ENCODE results near the gene GAGE13.
"Not testable (repeated sequence)": the region's sequence is repeated elsewhere in the genome, so short reads cannot be mapped to it uniquely, and the experiment has no call there.

Gene GAGE13

DNA sequence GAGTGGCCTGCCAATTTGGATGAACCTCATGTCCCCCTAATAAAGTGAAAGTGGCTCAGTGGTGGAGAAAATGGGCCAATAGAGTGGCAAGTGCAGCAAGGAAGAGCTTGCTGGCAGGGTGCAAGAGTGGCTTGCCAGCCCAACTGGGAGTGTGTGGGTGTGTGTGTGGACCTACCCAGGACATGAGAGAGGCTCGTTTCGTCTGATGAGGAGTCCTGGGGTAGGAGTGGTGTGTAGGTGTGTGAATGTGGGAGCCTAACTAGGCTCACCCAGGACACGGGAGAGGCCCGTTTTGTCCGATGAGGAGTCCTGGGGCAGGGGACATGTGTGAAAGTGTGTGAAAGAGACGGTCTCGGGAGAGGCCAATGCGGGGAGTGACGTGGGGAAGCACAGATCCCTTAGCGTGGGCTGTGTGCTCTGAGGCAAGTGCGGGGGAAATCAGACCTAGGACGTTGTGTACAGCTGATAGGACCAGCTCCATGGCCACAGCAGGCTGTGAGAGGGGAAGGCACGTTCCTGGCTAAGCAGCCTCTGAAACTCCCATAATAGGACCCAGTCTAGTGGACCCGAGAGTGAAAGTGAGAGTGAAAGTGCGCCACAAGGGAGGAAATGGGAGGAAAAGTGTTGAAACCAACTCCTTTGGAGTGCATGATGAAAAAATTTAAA, 22.6 kb upstream of the GAGE13 start:
- Histone ChIP-seq H3K9me3 (no peaks in the 10 kb centered on the region), H3K27me3 (no peaks in the 10 kb centered on the region), H3K4me1 (ENCODE audit: control insufficient read depth in 1 of 2, insufficient read depth in 1 of 2, low read depth in 1 of 2, low read length in 1 of 2) (peaks cover 19 to 21% of the 10 kb centered on the region in 2 experiments), H3K36me3 (no peaks in the 10 kb centered on the region), H3K4me3 (ENCODE audit: low read depth in 1 of 2, low read length in 1 of 2) (peak overlapping the region; percentile 56 to 61), H3K27ac (peak overlapping the region; percentile 74)
- TF ChIP-seq, protein P1, sequence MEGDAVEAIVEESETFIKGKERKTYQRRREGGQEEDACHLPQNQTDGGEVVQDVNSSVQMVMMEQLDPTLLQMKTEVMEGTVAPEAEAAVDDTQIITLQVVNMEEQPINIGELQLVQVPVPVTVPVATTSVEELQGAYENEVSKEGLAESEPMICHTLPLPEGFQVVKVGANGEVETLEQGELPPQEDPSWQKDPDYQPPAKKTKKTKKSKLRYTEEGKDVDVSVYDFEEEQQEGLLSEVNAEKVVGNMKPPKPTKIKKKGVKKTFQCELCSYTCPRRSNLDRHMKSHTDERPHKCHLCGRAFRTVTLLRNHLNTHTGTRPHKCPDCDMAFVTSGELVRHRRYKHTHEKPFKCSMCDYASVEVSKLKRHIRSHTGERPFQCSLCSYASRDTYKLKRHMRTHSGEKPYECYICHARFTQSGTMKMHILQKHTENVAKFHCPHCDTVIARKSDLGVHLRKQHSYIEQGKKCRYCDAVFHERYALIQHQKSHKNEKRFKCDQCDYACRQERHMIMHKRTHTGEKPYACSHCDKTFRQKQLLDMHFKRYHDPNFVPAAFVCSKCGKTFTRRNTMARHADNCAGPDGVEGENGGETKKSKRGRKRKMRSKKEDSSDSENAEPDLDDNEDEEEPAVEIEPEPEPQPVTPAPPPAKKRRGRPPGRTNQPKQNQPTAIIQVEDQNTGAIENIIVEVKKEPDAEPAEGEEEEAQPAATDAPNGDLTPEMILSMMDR (IDR thresholded peaks at IDR 0.05): no peak

DNA sequence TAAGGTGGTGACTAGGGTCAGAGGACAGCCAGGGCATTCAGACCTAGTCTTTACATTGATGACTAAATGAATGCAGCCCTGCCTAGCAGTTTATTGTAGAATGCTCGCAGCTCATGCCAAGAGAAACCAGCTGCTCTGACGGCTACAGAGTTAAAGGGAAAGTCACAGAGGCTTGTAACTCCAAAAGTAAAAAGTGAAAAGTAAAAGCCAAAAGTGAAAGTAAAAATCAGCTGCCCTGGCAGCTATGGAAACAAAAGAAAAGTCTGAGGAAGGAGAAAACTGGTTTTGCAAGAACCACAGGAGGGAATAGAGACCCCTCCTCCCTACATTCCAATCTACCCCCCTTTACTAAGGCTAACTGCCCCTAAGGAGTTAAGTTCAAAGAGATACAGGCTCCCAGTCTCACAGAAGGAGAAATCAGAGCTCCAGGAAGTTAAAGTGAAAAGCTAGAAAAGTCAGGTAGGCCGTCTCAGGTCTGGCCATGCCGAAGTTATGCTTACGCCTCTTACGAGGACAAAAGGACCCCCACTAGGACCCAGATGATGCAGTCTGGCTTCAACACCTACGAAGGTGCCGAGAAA, 21.9 kb upstream of the GAGE13 start:
- Histone ChIP-seq H3K4me3 (ENCODE audit: low read depth in 1 of 2, low read length in 1 of 2) (peak overlapping the region; percentile 56 to 61), H3K27me3 (no peaks in the 10 kb centered on the region), H3K36me3 (no peaks in the 10 kb centered on the region), H3K4me1 (ENCODE audit: control insufficient read depth in 1 of 2, insufficient read depth in 1 of 2, low read depth in 1 of 2, low read length in 1 of 2) (peaks cover 19 to 21% of the 10 kb centered on the region in 2 experiments), H3K9me3 (no peaks in the 10 kb centered on the region), H3K27ac (peak overlapping the region; percentile 74)
- TF ChIP-seq, protein P1 (IDR thresholded peaks at IDR 0.05): no peak

DNA sequence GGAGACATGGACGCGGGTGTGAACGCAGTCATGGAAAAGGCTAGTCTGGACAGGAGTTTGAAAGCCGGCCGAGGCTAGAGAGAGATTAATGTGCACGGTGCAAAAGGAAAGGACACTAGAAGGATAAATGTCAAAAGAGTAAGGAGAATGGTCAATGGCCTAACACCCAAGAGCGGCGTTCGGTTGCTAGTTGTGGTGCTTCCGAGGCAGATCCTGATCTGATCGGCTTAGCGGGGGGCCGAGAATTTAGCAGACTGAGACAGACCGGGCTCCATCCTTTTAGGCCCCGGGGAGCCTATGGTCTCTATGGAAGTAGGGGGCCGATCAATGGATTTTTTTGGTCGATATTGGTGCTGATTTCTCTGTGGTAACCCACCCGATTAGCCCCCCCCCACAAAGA, 21.0 kb upstream of the GAGE13 start:
- Histone ChIP-seq H3K4me3 (ENCODE audit: low read depth in 1 of 2, low read length in 1 of 2) (no peak overlapping the region), H3K36me3 (no peaks in the 10 kb centered on the region), H3K4me1 (ENCODE audit: control insufficient read depth in 1 of 2, insufficient read depth in 1 of 2, low read depth in 1 of 2, low read length in 1 of 2) (peaks cover 19 to 21% of the 10 kb centered on the region in 2 experiments), H3K27me3 (no peaks in the 10 kb centered on the region), H3K27ac (no peak overlapping the region), H3K9me3 (no peaks in the 10 kb centered on the region)
- TF ChIP-seq, protein P1 (IDR thresholded peaks at IDR 0.05): no peak

DNA sequence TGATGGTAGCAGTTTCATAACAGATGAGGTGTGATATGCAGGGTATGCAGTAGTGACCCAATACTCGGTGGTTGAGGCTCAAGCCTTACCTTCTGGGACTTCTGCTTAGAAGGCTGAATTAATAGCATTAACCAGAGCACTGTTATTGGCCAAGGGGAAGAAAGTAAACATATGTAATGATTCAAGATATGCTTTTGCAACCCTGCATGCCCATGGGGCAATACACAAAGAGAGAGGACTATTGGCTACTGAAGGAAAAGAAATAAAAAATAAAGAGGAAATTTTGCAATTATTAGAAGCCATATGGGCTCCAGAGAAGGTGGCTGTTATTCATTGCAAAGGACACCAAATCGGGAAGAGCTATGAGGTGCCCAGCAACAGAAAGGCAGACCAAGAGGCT, 19.2 kb upstream of the GAGE13 start:
- no peaks in the 10 kb centered on the region for H3K27me3 ChIP-seq
- H3K27ac ChIP-seq: no peak overlapping the region
- peaks cover 19 to 21% of the 10 kb centered on the region in 2 experiments for H3K4me1 ChIP-seq (ENCODE audit: control insufficient read depth in 1 of 2, insufficient read depth in 1 of 2, low read depth in 1 of 2, low read length in 1 of 2)
- no peak overlapping the region for H3K4me3 ChIP-seq (ENCODE audit: low read depth in 1 of 2, low read length in 1 of 2)
- TF ChIP-seq, protein P1 (IDR thresholded peaks at IDR 0.05): no peak
- no peaks in the 10 kb centered on the region for H3K36me3 ChIP-seq
- H3K9me3 ChIP-seq: no peaks in the 10 kb centered on the region

DNA sequence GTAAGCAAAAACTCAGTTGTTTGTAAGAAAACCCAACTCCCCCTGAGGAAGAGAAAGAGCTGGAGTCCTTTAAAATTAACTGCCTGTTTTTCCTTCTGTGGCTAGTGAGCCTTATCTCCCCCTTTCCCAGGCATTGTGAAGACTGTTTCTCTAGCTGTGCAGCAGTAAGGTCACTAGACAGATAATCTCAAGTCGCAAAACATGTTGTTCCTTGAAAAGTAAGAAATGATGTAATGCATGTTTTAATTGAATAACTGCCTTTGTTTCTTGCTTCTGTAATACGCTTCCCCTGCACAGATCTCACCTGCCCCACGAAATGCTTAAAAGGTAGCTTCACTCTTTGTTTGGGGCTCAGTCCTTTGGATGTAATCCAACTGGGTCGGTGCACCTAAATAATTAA, 15.3 kb upstream of the GAGE13 start:
- TF ChIP-seq, protein P1 (IDR thresholded peaks at IDR 0.05): no peak
- Histone ChIP-seq H3K27me3 (no peaks in the 10 kb centered on the region), H3K36me3 (no peaks in the 10 kb centered on the region), H3K4me1 (ENCODE audit: control insufficient read depth in 1 of 2, insufficient read depth in 1 of 2, low read depth in 1 of 2, low read length in 1 of 2) (peaks cover 5 to 6% of the 10 kb centered on the region in 2 experiments), H3K27ac (no peak overlapping the region), H3K9me3 (no peaks in the 10 kb centered on the region), H3K4me3 (ENCODE audit: low read depth in 1 of 2, low read length in 1 of 2) (no peak overlapping the region)

DNA sequence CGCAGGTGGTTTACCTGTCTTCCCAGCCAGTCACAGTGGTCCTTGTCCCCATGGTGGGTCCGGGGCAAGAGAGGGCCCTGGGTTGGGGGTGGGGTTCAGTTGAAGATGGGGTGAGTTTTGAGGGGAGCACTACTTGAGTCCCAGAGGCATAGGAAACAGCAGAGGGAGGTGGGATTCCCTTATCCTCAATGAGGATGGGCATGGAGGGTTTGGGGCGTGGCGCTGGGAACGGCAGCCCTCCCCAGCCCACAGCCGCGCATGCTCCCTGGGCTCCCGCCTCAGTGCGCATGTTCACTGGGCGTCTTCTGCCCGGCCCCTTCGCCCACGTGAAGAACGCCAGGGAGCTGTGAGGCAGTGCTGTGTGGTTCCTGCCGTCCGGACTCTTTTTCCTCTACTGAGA, 9.6 kb upstream of the GAGE13 start, which contains the start of gene GAGE12J:
GAGE12J (plus strand) TSS at position 301 of the 400 bp plus-strand sequence. CDS start 1,157 bp downstream, outside the sequence.
- H3K9me3 ChIP-seq; H3K4me3 ChIP-seq (ENCODE audit: low read depth in 1 of 2, low read length in 1 of 2); H3K4me1 ChIP-seq (ENCODE audit: control insufficient read depth in 1 of 2, insufficient read depth in 1 of 2, low read depth in 1 of 2, low read length in 1 of 2); H3K27me3 ChIP-seq; H3K27ac ChIP-seq; H3K36me3 ChIP-seq: not testable (repeated sequence)

DNA sequence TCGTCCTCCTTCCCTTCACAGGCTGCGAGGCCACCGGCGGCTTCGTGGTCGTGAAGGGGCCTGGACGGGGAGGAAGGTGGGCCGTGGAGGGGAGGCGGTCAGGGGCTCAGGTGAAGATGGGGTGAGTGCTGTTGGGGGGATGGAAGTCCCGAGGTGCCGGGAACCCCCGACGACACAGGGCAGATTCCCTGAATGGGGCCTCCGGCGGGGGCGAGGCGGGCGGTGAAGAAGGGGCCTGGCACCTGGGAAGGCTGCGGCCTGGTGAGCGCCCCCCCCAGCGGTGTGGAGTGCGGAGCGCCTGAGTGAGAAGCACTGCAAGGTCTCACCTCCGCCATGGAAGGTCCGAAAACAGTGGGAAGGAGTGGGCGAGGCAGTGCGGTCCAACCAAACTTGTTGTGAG, 9.1 kb upstream of the GAGE13 start:
- H3K27ac ChIP-seq; H3K36me3 ChIP-seq; H3K4me1 ChIP-seq (ENCODE audit: control insufficient read depth in 1 of 2, insufficient read depth in 1 of 2, low read depth in 1 of 2, low read length in 1 of 2); H3K27me3 ChIP-seq; H3K9me3 ChIP-seq; H3K4me3 ChIP-seq (ENCODE audit: low read depth in 1 of 2, low read length in 1 of 2): not testable (repeated sequence)

DNA sequence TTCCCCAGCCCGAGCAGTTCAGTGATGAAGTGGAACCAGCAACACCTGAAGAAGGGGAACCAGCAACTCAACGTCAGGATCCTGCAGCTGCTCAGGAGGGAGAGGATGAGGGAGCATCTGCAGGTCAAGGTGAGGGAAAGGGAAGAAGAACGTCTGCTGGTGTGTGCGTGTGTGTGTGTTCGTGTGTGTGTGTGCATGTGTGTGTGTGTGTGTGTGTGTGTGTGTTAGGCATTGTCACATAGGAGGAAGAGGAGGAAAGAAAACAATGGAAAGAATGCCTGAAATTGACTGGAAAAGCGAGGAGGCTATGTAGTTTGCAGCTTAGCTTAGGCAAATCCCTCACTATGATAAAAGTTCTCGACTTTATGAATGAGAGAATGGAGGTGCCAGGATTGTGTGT, 7.6 kb upstream of the GAGE13 start:
- H3K4me3 ChIP-seq (ENCODE audit: low read depth in 1 of 2, low read length in 1 of 2); H3K4me1 ChIP-seq (ENCODE audit: control insufficient read depth in 1 of 2, insufficient read depth in 1 of 2, low read depth in 1 of 2, low read length in 1 of 2); H3K27ac ChIP-seq; H3K36me3 ChIP-seq; H3K9me3 ChIP-seq; H3K27me3 ChIP-seq: not testable (repeated sequence)

DNA sequence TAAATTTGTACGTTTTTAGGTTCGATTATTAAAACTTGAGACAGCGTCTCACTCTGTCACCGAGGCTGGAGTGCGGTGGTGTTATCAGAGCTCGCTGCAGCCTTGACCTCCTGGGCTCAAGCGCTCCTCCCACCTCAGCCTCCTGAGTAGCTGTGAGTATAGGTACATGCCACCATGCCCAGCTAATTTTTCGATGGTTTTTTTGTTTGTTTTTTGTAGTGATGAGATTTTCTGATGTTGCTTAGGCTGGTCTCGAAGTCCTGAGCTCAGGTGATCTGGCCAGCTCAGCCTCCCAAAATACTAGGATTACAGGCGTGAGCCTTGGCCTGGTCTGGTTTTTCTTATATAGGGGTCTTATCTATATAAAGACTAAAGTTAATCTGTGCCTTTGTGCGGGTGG, 961 bp upstream of the GAGE13 start:
- not testable (repeated sequence) for H3K9me3 ChIP-seq; H3K4me1 ChIP-seq (ENCODE audit: control insufficient read depth in 1 of 2, insufficient read depth in 1 of 2, low read depth in 1 of 2, low read length in 1 of 2); H3K4me3 ChIP-seq (ENCODE audit: low read depth in 1 of 2, low read length in 1 of 2); H3K27ac ChIP-seq; H3K36me3 ChIP-seq; H3K27me3 ChIP-seq
